ENCODE data around the gene IDI2.
A peak's percentile ranks its signal among the peaks of the same experiment; 100 is the strongest.

IDI2 gene

GRCh38 chr10:988667-989545 lies 36.8 kb downstream of the IDI2 start:
- TF ChIP-seq CTCF (conservative IDR thresholded peaks at IDR 0.05; ENCODE audit: low read length) = no peak
- H3K4me3 ChIP-seq (ENCODE audit: low read length) = peak overlapping the region; percentile 98
- DNase-seq (ENCODE audit: low read depth) = peak; percentile 50

GRCh38 chr10:987870-988666 lies 37.6 kb downstream of the IDI2 start, which contains the start of gene GTPBP4:
GTPBP4 (plus strand) TSS chr10:988434; CDS start chr10:988480, 46 bp downstream.
- peak within 1 kb of the TSS; percentile 98 for H3K4me3 ChIP-seq (ENCODE audit: low read length)
- no peak for TF ChIP-seq CTCF (conservative IDR thresholded peaks at IDR 0.05; ENCODE audit: low read length)
- peak; percentile 97 for DNase-seq (ENCODE audit: low read depth)

- no peak for DNase-seq (ENCODE audit: low read depth)
- peak overlapping the region; percentile 98 for H3K4me3 ChIP-seq (ENCODE audit: low read length)
- TF ChIP-seq CTCF (conservative IDR thresholded peaks at IDR 0.05; ENCODE audit: low read length) = no peak
These were observed 38.1 kb downstream of the IDI2 start for GRCh38 chr10:987620-987869.

- no peak for TF ChIP-seq CTCF (conservative IDR thresholded peaks at IDR 0.05; ENCODE audit: low read length)
- peak; percentile 94 for DNase-seq (ENCODE audit: low read depth)
- peak overlapping the region; percentile 98 for H3K4me3 ChIP-seq (ENCODE audit: low read length)
These were observed 38.6 kb downstream of the IDI2 start for GRCh38 chr10:986881-987619.

- no peak overlapping the region for H3K4me3 ChIP-seq (ENCODE audit: low read length)
- TF ChIP-seq CTCF (conservative IDR thresholded peaks at IDR 0.05; ENCODE audit: low read length) = no peak
- DNase-seq (ENCODE audit: low read depth) = peak; percentile 46
These were observed 39.4 kb downstream of the IDI2 start for GRCh38 chr10:986137-986825.

GRCh38 chr10:985361-985760 lies 40.3 kb downstream of the IDI2 start:
- no peak for TF ChIP-seq CTCF (conservative IDR thresholded peaks at IDR 0.05; ENCODE audit: low read length)
- no peak for DNase-seq (ENCODE audit: low read depth)
- H3K4me3 ChIP-seq (ENCODE audit: low read length) = no peak overlapping the region
